ENCODE measurements around the gene PGA3.
A peak's percentile ranks its signal among the peaks of the same experiment; 100 is the strongest.
"Not testable (repeated sequence)": the region's sequence is repeated elsewhere in the genome, so short reads cannot be mapped to it uniquely, and the experiment has no call there.

Gene PGA3

GRCh38 chr11:61202950-61203746 is at the start of gene PGA3:
TSS of gene PGA3 (plus strand) at chr11:61203515. CDS start at chr11:61203565, 50 bp downstream.
- not testable (repeated sequence) for DNase-seq (ENCODE audit: extremely low read depth, low read depth)

GRCh38 chr11:61153593-61154095 is 49.7 kb upstream of the PGA3 start:
- no peak for TF ChIP-seq CTCF (IDR thresholded peaks at IDR 0.05; ENCODE audit: low read depth, low read length)

GRCh38 chr11:61154528-61154927 is 48.8 kb upstream of the PGA3 start:
- no peak for DNase-seq (ENCODE audit: extremely low read depth, low read depth)

More at GRCh38 chr11:61153593-61154095, 49.7 kb upstream of the PGA3 start:
- DNase-seq (ENCODE audit: extremely low read depth, low read depth): no peak

GRCh38 chr11:61155312-61155711 is 48.0 kb upstream of the PGA3 start:
- TF ChIP-seq CTCF (IDR thresholded peaks at IDR 0.05; ENCODE audit: low read depth, low read length): no peak
- no peak for DNase-seq (ENCODE audit: extremely low read depth, low read depth)

More at GRCh38 chr11:61154528-61154927, 48.8 kb upstream of the PGA3 start:
- no peak for TF ChIP-seq CTCF (IDR thresholded peaks at IDR 0.05; ENCODE audit: low read depth, low read length)

- TF ChIP-seq CTCF (IDR thresholded peaks at IDR 0.05; ENCODE audit: low read depth, low read length): no peak
- DNase-seq (ENCODE audit: extremely low read depth, low read depth): no peak
Measured at GRCh38 chr11:61155741-61156140, 47.6 kb upstream of the PGA3 start.

- no peak for DNase-seq (ENCODE audit: extremely low read depth, low read depth)
- no peak for TF ChIP-seq CTCF (IDR thresholded peaks at IDR 0.05; ENCODE audit: low read depth, low read length)
Measured at GRCh38 chr11:61157743-61158142, 45.6 kb upstream of the PGA3 start.

- peak; percentile 22 for DNase-seq (ENCODE audit: extremely low read depth, low read depth)
- TF ChIP-seq CTCF (IDR thresholded peaks at IDR 0.05; ENCODE audit: low read depth, low read length): no peak
Measured at GRCh38 chr11:61158691-61159381, 44.5 kb upstream of the PGA3 start.
